Activated CD8-positive, alpha-beta memory T cell treated with anti-CD3 and anti-CD28 coated beads for 48 hours (primary cell): Measurements from ENCODE around the gene SESN1.

ENCODE experiments used
- DNase-seq, 3 experiments: peaks; one replicate each; pipeline ENCODE4 v3.0.0-alpha.2; 2020; ENCODE audit warnings: low read depth in 2 of 3, low spot score in 2 of 3

Gene SESN1

DNA sequence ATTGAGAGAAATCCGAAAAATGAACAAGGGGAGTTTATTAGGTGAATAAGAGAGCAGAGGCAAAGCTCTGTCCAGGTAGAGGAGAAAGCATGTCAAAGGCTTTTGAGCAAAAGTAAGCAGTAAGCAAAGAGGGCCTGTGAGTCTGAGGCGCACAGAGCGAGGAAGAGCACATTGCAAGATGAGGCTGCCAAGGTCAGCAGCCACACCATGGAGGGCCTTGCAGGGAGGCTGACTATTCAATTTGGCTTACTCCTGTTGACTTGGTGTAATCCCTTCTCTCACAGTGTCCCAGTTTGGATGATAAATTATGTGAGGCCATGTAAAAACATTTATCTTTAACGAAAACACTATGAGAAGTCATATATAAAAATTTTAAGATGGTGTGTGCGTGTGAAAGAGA, 32.4 kb downstream of the SESN1 start:
- no peak for DNase-seq

DNA sequence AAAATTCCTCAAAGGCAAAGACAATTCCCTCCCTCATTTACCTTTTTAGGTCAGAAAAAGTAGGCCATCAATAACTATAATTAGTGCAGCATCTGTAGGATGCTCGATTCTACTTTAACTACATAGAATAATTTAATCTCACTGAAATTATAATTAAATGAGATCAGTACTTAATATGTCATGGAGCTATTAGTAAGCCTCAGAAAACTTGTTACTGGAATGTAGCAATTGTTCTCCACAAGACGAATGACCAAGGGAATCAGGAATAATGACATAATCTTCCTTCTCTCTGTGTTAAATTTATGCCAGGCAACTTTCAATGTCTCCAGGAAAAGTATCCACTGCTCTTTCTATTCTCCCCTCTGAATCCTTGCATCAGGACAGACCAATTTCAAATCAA, 34.1 kb downstream of the SESN1 start:
- DNase-seq = no peak

- no peak for DNase-seq
These were observed 35.0 kb downstream of the SESN1 start for GRCh38 chr6:109059571-109060021.

- no peak for DNase-seq
These were observed 35.5 kb downstream of the SESN1 start for GRCh38 chr6:109059153-109059552.

DNA sequence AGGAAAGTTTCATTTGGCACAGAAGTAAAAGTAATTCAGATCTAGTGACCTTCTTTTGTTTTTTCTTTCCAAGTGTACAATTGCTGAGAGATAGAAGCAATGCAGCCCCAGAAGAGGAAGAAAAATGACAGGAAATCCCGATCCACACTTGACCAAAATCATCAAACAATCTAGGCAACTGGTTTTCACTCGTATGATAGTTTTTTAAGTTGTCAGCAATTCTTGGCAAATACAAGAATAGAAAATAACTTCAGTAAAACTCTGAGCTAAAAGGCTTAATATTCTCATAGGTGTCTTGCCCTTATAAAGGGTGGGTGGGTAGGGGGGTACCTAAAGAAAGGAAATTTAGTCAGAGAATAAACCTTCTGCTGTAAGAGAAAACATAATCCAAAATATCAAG, 36.0 kb downstream of the SESN1 start:
- no peak for DNase-seq

GRCh38 chr6:109056661-109057060, 38.0 kb downstream of the SESN1 start:
- DNase-seq = no peak

DNA sequence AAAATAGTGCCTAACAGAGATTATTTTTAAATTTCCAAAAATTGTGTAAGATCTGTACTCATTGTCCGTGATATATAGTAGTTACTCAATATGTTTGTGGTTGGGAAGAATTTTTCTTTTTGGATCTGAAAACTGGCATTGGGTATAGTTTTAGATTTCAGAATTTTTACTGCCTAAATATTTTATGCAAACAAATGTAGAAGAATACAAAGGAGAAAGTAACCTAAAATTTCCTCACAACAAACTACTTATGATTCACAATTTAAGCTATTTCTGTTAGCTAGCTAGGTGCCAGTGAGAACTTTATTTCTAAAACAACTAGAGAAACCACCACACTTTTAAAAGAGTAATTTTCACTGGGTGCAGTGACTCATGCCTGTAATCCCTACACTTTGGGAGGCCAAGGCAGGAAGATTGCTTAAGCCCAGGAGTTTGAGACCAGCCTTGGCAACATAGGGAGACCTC, 38.8 kb downstream of the SESN1 start:
- DNase-seq = no peak

DNA sequence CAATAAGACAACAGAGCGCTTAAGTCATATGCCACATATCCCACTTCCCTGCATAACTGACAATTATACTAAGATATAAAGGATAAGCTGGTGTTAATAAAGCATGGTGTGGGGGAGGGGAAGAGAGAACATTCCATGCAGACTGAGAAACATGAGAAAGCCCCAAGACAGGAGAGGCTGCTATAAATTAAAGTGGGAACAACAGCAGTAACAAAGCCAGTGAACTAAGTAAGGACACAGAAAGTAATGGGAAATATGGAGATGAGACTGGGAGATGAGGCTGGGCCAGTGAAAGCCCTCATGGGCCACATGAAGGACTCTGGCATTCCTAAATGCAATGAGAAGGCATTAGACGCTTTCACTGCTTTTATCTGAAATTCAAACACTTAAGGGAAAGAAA, 41.3 kb downstream of the SESN1 start:
- DNase-seq = no peak

GRCh38 chr6:109052852-109053251, 41.8 kb downstream of the SESN1 start:
- DNase-seq = no peak

GRCh38 chr6:109052018-109052651, 42.5 kb downstream of the SESN1 start:
- no peak for DNase-seq

DNA sequence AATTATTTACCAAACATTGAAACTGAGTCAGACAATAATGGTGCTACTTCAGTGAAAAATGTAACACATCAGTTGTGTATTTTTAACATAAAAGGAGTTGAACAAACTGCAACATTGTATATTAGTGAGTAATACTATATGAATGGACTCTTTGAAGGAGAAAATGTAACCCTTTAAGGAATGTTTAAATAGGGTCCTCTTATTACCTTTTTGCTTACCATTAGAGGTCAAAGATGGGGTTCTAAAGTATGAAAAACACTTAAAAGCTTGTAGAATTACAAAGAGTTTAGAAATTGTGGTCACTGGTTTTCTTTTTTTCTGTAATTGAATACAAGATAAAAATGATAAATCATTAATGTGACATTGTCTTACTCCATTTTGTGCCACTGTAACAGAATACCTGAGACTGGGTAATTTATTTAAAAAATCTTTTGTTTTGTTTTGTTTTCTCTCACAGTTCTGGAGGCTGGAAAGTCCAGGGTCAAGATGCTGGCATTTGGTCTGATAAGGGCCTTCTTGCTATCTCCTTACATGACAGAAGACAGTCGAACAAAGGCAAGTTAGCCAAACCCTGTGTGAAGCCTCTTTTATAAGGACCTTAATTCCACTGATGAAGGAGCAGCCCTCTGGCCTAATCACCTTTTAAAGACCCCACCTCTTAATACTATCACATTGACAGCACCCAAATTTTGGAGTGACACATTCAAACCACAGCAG, 43.2 kb downstream of the SESN1 start:
- no peak for DNase-seq

- DNase-seq = no peak
These were observed 44.1 kb downstream of the SESN1 start for GRCh38 chr6:109050447-109051102.

DNA sequence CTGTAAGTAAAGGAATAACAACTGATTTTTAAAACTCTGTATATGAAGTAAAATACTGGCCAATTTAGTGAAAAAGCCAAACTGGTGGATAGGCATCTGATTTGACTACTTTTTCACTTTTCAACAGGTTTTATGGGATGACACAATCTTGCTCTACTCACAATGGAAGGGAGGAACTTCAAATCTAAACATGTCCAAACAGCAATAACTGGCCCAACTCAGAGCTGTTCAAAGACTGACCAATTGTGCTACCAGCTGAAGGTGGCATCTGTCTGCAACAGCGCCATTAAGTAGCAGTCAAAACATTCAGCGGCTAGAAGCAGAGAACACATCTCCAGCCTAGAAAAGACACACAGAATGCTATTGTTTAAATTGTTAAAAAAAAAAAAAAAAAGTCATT, 44.6 kb downstream of the SESN1 start:
- no peak for DNase-seq

DNA sequence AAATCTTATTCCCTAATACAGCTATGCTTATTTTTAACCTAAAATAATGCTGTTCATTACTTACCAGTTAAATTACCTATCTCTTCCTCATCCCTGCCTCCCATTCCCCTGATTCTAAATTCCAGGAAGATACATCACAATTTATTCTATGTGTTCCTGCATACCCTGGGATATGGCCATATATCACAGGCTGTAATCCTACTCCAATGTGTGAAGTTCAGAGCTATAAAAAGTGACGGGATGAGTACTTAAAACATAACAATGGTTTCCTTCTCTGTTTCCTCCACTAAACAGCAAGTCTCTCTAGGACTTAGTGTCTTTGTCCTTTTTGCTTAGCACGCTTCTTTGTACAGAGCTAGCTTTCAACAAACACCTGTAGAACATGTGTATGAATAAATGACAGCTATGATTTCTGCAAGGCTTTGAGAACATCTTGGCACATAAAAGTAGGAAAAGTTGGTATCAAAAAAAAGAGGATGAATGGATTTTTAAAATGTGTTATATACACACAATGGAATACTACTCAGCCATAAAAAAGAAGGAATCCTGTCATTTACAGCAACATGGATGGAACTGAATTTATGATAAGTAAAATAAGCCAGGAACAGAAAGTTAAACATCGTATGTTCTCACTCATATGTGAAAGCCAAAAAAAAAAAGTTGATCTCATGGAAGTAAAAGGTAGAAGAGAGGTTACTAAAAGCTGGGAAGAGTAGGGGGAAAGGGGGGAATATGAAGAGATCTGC, 45.8 kb downstream of the SESN1 start:
- DNase-seq = no peak

DNA sequence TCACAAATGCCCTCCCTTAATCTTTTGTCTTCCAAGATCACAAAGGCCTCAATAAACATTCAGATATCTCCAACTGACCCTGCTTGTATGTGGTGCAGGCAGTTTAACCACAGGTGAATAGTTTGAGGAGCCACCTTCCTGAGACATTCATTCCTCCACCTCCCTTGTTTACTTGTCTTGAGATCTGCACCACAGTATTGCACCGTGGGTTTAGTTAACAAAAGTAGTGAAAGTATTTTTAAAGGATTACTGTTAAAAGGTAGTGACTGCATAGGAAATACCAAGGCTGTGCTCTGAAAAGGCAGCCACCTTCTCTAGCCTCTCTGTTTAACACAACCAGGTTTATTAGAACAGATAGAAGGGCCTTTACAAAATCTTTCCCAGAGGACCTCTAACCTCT, 46.5 kb downstream of the SESN1 start:
- DNase-seq = no peak

DNA sequence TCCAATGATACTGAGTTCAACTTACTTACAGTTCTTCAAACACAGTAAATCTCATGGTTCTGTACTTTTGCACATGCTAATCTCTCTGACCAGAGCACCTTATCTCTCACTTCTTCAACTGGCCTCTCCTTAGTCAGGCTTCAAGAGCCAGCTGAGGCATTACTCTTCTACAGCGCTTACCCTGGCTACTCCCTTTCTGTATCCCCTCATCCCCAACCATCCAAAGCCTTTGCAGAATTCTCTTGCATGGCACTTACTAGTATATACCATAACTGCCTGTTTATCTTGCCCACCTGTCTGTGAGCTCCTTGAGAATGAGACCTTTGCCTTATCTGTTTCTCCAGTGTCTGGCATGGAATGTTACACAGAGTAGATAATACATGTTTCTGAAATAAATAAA, 49.2 kb downstream of the SESN1 start:
- DNase-seq = no peak

DNA sequence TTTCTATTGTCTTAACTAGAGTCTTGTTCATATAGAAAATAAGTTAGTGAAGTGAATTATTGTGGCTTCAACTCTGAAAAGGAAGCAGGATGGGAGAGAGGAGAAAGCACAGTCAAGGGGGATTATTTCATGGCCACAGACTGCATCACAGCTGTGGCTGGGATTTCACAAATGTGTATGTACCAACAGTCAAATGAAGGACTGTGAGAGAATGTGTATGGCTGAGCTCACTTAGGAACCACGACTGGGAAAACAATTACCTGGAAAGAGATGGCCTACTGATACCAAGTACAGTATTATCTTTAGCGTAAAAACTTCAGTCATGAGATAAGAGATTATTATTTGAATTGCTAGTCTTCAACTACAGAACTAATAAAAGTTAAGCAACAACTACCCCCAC, 54.9 kb downstream of the SESN1 start:
- no peak for DNase-seq

GRCh38 chr6:109038837-109039398, 55.7 kb downstream of the SESN1 start:
- no peak for DNase-seq

DNA sequence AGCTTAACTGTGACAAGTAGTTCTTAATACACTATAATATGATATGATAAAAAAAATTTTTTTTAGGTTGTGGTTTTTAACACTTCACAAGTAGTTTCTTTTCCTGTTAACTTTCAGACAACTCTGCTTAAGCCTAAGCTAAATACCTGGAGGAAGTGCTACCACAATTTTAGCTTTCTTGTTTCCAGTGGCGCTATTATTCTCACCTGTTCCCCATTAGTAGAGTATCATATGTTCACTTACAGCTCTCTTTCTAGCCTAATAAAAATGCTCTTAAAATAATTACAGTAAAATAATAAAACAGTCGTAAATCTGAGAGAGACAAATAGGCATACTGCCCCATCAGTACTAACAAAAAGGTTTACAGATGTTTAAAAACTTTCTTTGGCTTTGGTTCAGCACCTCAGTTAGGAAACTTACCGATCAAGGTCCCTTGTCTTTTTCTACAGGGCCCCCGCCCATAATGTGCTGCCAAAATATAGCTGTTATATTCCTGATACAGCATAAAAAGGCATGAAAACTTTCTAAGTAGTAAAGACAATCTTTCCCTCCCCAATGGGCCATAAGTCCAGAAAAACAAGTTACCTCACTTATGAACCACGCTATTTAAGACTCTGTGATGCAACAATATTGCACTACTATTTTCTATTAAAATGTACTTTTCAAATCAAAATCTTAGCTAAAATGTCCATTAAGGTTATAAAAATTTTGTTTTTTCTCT, 57.9 kb downstream of the SESN1 start:
- no peak for DNase-seq

GRCh38 chr6:109034526-109034925, 60.1 kb downstream of the SESN1 start:
- no peak for DNase-seq

GRCh38 chr6:109033655-109034054, 61.0 kb downstream of the SESN1 start:
- DNase-seq = no peak
